ENCODE results near the gene TMEM63A.
"Not testable (repeated sequence)": the region's sequence is repeated elsewhere in the genome, so short reads cannot be mapped to it uniquely, and the experiment has no call there.

The TMEM63A gene

DNA sequence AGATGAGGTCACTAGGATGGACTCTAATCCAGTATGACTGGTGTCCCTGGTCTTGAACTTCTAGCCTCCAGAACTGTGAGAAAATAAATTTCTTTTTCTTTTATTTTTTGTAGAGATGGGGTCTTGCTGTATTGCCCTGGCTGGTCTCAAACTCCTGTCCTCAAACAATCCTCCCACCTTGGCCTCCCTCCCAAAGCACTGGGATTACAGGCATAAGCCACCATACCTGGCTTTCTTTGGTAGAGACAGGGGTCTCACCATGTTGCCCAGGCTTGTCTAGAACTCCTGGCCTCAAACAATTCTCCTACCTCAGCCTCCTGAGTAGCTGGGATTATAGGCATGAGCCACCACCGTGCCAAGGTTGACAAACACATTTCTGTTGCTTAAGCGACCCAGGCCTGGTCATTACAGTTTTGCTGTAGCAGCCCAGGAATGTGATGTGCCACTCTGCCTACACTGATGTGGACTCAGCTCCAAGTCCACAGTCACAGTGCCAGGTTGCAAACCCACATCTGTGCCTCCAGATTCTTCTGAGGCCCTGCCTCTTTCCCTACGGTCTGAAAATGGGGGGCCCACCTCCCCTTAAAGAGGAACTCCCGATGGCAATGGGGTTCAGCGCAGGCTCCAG is 25.9 kb upstream of the TMEM63A start:
- DNase-seq: no peak

DNA sequence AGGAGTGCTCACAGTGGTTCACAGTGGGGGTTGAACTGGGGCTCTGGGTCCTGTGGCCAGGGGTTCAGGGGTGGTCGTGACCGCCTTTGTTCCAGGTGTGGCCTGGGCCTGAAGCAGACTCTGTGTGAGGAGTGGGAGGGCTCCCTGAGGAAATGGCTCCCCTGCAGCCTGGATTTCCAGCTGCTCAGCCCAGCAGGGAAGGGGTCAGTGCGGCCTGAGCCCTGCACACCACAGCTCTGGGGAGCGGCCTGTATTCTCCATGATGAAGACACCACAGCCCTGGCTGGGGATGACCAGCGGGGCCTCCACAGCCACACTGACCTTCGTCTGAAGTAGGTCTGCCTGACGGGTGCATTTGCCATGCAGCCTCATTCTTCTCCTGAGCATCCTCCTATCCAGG is 25.2 kb upstream of the TMEM63A start:
- DNase-seq: no peak

DNA sequence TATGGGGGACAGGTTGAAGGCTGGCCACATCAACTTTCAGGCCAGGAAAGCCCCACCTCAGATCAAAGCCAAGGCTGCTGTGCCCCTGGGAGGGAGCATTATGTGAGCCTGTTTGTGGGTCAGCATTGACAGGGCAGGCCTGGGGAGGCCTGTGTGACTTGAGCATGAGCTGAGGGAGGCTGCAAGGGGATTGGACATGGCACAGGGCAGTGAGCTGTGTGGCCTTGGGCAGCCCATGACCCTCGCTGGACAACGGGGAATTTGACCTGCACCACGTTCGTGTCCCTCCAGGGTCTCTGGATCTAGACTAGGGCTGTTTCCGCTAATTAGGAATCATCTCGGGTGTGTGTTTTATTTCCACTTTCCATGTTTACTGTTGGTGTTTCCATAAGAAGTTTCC is 24.3 kb upstream of the TMEM63A start:
- DNase-seq: no peak

DNA sequence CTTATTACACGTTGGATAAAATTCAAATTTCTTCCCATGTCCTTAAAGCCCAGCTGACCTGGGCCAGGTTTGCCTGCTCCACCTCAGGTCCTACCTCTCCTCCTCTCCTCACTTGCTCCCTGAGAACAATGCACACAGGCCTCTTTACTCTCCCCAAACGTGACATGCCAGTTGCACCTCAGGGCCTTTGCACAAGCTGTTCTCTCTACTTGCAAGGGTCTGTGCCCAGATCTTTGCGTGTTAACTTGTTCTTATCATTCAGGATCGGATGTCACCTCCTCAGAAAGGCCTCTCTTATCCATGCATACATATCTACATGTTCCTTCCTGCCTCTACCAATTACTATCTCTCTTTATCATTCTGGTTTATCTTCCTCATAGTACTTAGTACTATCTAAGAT is 21.4 kb upstream of the TMEM63A start:
- DNase-seq: no peak

DNA sequence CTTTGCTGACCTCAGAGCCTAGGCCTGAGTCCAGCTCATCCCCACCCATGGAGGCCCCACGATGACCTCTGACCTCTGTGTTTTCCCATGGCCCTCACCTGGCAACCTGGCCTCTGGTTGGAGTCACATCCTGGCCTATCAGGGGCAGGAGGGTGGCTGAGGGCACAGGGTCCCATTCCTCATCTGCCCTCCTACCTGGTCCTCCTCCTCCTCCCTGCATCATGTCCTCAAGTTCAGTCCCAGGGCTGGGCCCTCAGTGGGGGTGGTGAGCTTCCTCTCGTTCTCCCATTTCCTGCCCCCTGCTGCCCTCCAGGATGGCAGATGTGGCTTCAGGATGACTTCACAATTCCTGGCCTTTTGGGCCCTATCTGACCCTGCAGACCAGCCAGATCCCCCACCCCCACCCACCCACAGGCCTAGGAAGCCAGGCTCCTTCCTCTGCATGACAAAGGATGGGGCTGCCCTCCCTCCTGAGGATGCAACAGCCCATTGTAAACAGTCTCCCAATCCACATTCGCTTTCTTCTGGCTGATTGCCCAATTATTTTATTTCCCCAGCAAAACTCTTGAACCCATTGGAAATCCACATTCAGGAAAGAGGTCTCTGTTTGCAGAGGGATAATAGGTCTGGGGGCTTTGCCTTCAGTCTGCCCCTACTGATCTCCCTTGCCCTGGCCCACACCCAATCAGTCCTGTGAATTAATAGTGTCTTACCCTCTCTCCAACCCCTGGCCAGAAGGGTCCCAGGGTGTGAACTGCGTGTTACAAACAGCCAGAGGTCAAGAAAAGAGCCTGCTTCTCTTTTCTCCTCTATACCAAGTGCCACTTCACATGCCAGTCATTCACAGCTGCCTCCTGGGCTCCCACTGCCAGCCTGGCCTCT is 17.1 kb upstream of the TMEM63A start:
- DNase-seq: no peak

DNA sequence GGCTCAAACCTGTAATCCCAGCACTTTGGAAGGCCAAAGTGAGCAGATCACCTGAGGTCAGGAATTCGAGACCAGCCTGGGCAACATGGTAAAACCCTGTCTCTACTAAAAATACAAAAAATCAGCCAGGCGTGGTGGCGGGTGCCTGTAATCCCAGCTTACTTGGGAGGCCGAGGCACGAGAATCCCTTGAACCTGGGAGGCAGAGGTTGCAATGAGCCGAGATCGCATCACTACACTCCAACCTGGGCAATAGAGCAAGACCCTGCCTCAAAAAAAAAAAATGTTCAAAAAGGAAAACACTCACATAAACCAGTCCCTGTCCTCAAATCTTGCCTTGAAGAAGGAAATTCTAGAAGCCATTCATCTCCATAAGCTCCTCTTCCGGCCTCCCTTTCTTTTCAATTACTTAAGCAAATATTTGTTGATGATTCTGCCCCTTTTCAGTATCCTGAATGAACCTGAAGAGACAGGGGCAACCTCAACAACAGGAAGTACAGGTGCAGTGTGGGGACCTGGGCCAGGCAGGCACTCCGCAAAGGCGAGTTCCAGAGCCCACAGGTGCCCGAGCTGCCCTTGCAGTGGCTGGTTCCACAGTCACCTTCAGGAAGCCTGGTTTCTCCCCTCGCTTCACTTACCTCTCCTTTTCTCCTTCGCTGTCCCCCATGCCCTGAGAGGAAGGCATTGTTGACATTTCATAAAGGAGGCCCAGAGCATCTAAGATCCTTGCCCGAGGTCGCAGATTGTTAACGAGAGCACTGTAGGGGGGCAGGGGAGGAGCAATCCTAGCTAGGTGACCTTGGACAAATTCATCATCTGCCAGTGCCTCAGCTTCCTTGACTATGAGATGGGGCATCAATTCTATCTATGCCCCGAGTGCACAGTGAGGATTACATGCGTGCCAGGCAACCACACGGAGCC is 15.7 kb upstream of the TMEM63A start:
- DNase-seq: no peak

DNA sequence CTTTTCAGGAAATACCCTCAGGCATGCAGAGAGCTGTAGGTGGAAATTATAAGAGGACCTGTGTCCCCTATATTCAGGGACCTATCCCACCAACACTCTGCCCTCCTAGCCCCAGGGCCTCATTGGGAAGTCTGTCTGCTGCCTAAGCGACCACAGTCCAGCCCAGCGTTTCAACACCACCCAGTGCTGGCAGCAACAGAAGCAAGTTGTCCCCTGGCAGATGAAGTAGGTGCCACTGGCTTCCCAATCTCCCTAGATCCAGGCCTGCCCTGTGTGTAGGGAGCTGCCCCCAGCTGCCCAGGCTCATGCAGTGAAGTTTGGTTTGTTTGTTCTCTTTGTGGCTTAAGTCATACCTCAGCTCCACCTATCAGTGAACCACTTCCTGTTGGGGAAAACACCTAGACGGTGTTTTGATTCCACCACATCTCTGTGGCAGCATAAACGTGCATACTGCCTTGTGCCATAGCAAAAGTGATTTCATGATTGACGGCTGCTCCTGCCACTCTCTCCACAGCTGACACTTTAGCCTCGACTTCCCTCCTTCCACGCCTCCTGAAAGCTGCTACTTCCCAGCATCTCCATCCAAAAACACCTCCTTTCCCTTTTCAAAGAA is 14.9 kb upstream of the TMEM63A start:
- DNase-seq: peak; percentile 72

DNA sequence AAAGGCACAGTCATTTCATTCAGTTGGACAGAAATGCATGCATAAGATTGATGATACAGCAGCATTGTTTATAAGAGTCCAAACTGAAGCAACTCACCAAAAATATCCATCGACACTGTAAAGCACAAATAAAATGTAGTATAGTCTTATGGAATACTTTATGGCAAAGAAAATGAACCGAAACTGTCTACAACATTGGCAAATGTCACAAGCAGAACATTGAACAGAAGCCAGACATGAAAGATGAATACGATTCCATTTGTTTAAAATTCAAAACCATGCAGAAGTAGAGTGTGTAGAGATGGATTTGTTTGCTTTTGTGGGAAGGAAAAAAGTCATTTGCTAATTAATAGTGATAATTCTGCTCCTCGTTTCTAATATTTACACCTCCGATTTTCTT is 14.3 kb upstream of the TMEM63A start:
- DNase-seq: no peak

DNA sequence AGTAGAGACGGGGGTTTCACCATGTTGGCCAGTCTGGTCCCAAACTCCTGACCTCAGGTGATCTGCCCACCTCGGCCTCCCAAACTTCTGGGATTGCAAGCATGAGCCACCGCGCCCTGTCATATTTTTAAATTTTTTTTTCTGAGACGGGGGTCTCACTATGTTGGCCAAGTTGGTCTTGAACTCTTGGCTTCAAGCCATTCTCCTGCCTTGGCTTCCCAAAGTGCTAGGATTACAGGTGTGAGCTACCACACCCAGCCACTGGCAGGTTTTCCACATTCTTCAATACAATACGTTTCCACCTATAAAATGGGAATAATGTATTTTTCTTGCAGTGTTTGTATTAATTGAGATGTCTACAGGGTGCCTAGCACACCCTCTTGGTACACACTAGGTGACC is 10.1 kb upstream of the TMEM63A start:
- DNase-seq: no peak

DNA sequence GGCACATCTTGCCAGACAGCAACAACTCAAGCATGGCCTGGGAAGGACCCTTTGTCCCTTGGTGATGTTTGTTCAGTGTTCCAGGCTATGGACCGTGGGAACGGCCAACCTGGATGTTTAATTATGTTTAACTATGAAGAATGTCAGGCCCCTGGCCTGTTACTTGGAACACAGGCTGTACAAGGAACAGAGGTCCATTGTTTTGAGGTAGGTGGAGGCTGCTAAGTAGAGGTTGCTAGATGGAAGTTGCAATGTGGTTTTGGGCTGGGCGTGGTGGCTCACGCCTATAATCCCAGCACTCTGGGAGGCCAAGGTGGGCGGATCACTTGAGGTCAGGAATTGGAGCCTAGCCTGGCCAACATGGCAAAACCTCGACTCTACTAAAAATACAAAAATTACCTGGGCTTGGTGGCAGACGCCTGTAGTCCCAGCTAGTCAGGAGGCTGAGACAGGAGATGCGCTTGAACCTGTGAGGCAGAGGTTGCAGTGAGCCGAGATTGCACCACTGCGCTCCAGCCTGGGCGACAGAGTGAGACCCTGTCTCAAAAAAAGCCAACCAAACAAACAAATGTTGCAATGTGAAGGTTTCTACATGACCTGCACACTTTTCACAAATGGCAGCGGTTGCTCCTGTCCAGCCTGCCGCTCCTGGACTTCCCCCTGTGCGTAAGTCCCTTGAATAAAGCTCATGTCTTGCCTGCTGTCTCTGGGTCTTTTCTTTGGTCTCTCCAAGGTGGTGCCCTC is 9.2 kb upstream of the TMEM63A start:
- no peak for DNase-seq

DNA sequence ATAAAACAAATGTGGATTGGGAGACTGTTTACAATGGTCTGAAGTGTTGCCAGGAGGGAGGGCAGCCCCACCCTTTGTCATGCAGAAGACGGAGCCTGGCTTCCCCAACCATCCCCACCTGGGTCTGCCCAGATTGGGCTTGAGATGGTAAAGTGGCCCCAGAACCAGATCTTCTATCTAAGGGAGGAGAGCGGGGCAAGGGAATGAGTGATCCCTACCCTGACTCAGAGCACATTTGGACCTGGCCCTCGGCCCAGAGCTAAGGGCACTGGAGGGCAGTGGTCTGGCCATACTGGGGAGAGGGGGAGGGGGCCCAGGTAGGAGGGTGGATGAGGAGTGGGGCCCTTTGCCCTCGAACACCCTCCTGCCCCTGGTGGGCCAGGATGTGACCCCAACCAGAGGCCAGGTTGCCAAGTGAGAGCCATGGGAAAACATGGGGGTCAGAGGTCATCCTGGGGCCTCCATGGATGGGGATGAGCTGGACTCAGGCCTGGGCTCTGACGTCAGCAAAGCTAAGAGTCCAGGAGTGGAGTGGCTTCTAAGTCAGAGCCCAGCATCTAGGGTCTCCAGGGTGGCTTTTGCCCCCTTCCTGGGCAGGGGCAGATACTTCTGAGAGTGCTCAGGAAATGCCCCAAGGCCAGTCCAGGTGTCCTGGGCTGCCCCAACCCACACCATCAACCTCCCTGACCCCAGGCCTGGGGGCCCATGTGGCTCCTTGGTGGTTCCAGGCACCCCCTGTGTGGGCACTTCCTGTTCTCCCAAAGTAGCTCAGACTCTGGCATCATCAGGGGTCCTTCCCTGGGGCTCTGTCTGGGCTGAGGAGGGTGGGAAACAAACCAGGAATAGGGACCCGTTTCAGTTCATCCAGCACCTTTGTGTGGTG is 8.4 kb upstream of the TMEM63A start:
- DNase-seq: no peak

DNA sequence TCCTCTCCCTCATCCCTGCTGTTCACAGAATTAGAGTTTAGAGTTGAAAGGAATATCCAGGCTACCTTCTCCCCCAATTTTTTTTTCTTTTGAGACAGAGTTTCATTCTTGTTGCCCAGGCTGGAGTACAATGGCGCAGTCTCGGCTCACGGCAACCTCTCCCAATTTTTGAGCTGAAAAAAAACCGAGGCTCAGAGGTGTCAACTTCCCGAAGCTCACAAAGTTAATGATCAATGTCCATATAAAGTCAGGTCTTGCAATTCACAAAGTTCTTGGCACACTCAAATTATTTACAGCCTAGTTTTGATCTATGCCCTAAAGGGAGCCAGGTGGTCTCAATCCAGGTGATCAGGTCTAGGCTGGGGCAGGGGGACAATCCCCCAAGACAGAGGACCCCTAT is 7.6 kb upstream of the TMEM63A start:
- DNase-seq: no peak

DNA sequence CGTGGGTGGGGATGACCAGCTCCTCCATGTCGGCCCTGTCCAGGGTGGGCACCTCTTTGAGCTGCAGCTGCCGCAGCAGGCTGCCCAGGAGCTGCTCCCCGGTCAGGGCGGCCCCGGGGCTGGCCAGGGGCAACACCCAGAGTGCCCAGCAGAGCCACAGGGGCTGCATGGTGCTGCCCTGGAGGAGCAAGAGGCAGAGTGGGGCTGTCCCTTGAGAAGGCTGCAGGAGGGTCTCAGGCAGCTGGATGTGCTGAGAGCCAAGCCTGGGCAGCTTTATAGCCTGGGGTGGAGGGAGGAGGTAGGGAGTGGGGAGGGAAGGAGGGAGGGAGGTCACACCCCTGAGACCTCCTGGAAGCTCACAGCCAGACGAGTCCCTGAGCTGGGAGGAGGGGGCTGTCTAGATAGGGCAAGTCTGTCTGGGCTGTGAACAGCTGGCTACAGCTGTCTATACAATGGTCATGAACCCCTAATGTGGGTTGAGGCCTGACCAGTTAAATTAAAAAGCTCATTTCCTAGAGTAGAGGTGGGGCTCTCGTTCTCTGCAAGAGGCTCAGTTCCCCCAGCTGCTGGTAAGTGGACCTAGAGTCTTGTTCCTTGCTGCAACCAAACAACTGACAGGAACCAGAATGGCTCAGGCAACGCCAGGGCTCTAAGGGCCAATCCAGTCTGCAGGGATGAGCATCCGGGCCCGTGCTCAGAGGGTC is 6.9 kb upstream of the TMEM63A start, which contains the start of gene LEFTY1:
LEFTY1 (minus strand) TSS at position 249 of the 704 bp plus-strand sequence; CDS start at position 169, 80 bp downstream.
- no peak for DNase-seq

DNA sequence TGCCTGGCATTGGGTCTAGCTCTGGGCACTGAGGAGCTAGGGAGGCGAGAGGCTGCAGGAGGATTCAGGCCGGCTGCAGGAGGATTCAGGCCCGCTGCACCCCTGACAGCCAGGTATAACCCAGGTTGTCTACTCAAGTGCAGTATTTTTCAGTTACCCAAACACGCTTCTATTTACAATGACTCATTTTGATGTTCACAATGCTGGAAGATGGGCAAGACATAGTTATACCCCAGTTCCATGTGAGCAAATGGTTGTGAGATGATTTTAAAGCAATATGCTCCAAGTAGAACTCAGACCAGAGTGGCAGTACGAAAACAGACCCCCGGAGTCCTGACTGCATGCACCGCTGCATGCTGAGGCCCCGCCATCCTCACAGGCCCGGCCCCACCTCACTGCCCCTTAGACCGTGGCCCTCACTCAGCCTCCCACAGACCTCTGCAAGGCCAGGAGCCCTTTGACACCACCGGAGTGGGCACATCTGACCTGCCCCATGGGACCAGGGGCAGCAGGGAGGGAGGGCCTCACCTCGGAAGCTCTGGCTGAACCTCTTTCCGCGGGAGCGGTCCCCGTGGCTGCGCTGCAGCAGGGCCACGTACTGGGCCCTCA is 6.2 kb upstream of the TMEM63A start:
- DNase-seq: no peak

DNA sequence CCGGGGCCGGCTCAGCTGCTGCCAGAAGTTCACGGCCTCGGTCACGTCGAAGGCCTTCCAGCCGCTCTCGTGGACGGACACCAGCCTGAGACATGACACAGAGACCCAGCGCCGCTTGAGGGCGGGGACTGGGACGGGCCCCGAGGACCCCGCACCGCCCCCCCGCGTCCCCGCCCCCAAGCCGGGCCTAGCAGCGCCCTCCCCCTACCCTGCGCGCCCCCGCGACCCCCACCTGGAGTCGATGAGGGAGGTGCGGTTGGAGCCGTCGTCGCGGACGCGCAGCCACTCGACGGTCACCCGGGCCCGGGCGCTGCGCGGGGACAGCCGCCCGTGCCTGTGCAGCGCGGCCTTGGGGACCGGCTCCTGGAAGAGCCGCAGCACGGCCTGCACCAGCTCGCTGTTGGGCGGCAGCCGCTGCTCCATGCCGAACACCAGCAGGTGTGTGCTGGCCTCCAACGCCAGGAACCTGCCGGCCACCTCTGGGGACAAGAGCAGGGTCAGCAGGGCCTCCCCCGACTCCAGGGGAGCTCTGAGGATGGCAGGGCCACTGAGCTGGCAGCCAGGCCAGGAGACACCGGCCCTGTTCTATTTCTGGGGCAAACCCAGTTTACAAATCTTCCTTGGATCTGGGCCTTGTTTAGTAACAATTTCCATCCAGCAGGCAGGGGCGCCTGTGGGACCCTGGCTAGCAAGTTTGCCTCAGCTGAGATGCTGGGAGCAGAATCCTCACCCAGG is 5.5 kb upstream of the TMEM63A start:
- DNase-seq: not testable (repeated sequence)

DNA sequence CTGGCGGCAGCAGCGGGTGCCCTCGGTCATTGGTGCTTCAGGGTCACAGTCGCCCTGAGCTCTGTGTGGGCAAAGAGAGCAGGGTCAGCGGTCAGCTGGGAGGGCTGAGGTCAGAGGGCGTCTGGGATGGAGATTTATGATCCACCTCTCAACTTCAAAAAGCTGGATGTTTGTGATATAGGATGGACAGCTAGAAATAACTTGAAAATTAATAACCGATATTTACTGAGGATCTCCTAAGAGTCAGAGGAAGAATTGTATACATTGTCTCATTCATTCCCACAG is 4.8 kb upstream of the TMEM63A start:
- DNase-seq: no peak

DNA sequence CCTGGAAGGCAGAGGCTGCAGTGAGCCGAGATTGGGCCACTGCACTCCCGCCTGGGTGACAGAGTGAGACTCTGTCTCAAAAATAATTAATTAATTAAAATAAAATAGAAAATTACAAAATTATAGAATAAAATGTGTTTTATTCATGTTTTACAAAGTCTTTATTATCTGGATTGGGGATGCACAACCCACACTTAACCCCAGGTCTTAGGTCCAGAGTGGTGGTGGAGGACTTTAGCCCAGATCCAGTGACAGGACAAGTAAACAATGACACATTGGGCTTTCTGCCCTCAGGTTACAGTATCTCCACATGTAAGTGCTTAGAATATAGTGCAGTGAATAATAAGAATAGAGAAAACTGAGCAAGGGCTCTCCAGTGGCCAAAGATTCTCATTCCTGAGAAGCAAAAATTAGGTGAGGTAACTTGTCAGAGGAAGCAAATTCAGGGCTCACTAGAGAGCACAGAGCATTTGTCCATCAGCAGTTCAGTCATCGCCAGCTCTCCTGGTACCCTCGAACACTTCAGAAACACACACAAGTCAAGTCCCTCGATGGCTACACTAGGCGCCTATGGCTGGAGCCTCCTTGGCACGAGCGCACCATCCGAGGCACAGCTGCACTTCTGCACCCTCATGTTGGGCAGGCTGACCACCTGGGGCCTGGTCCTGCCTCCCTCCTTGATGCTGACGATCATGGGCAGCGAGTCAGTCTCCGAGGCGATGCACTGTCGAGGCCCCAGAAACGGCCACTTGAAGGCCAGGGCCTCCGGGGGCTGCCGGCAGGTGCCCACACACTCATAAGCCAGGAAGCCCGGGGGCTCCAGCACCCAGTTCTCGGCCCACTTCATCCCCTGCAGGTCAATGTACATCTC is 4.2 kb upstream of the TMEM63A start:
- no peak for DNase-seq

DNA sequence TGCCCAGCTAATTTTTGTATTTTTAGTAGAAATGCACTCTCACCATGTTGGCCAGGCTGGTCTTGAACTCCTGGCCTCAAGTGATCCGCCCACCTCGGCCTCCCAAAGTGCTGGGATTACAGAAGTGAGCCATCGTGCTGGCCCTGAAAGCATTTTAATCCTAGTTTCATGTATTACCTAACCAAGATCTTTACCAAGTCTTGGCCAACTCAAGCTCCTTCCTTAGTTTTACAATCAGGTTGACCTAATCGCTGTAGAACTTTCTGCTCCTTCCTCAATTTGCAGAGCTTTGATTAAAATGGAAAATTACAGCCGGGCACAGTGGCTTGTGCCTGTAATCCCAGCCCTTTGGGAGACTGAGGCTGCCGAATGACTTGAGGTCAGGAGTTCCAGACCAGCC is 3.2 kb upstream of the TMEM63A start:
- DNase-seq: no peak
